Cardiac fibroblast (primary cell): ENCODE measurements around the gene LAMB1.

Experiments
- DNase-seq, 2 donors: peaks; one replicate each; pipeline versions ENCODE4 v3.0.0 to v3.0.0-alpha.2; 2010; ENCODE audit warnings: low read depth in 2 of 2
- H3K4me3 ChIP-seq, 2 donors: replicated peaks in 1 of 2; 1 replicate in 1 of 2; 2 replicates in 1 of 2; pipeline ENCODE4 v1.5.1; 2011; ENCODE audit warnings: low read depth in 2 of 2, low read length in 2 of 2, mild to moderate bottlenecking in 2 of 2, moderate library complexity in 1 of 2
- TF ChIP-seq, protein P1 (sequence below): IDR thresholded peaks from one replicate; pipeline ENCODE4 v1.5.1; 2011; ENCODE audit warnings: low read depth, mild to moderate bottlenecking, low read length, inconsistent platforms

The LAMB1 gene

DNA sequence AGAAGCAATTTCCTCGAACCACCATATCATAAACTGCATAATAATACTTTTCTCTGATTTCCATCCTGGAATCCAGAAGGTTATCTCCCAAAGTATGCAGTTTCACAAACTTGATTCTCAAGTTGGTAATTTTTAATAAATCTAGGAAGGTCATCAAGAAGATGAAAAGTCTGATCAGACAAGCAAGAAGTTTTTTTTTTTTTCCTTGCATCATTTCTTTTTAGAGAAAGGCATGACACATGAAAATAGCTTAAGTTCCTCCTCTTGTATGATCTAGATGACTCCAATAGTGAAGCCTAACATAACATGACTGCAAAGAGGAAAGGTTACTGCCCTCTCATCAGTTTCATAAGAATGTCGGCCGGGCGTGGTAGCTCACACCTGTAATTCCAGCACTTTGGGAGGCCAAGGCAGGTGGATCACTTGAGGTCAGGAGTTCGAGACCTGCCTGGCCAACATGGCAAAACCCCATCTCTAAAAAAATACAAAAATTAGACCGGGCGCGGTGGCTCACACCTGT, 22.2 kb downstream of the LAMB1 start:
- H3K4me3 ChIP-seq, result no peak overlapping the region
- TF ChIP-seq, protein P1, sequence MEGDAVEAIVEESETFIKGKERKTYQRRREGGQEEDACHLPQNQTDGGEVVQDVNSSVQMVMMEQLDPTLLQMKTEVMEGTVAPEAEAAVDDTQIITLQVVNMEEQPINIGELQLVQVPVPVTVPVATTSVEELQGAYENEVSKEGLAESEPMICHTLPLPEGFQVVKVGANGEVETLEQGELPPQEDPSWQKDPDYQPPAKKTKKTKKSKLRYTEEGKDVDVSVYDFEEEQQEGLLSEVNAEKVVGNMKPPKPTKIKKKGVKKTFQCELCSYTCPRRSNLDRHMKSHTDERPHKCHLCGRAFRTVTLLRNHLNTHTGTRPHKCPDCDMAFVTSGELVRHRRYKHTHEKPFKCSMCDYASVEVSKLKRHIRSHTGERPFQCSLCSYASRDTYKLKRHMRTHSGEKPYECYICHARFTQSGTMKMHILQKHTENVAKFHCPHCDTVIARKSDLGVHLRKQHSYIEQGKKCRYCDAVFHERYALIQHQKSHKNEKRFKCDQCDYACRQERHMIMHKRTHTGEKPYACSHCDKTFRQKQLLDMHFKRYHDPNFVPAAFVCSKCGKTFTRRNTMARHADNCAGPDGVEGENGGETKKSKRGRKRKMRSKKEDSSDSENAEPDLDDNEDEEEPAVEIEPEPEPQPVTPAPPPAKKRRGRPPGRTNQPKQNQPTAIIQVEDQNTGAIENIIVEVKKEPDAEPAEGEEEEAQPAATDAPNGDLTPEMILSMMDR, result no peak
- DNase-seq, result no peak

DNA sequence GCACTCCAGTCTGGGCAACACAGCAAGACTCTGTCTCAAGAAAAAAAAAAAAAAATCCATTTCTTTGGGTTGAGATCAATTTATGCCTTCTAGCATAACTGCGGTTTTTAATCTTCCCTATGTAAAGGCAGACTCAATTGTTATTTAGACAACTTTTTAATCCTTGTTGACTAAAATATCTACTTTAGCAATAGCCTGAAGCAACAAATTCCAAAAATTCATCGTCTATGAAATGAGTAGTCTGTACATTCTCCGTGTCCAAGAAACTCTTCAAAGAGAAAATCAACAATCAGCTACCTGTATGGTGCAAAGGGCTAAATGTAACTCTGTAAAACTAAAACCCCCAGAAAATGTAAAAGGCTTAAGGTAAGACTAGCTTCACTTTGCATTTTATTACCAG, 22.8 kb downstream of the LAMB1 start:
- H3K4me3 ChIP-seq, result no peak overlapping the region
- TF ChIP-seq, protein P1, result no peak
- DNase-seq, result no peak

DNA sequence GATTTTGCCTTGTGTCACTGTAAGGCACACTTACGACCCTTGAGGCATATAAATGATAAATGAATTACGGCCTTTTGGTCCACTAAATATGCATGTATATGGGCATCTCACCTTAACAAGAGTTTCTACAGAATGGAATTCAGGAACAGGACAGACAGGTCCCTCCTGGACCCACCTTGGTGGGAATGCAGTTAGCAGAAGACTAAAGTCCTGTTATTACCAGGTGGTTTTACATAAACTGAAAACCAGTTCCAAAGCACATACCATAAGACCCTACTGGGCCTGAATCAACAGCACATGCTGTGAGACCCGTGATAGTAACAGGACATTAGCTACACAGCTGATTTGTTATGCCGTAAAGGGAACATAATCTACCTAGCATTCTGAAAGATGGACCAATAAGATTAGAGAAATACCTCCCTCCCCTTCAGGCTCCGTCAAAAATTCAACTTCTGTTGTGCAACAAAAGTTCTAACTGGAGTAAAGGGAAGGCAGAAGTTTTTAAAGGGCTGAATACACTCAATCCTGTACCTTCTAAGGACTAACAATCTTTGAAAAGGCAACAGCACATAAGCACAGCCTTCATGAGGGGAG, 24.0 kb downstream of the LAMB1 start:
- H3K4me3 ChIP-seq, result no peak overlapping the region
- TF ChIP-seq, protein P1, result no peak
- DNase-seq, result no peak

DNA sequence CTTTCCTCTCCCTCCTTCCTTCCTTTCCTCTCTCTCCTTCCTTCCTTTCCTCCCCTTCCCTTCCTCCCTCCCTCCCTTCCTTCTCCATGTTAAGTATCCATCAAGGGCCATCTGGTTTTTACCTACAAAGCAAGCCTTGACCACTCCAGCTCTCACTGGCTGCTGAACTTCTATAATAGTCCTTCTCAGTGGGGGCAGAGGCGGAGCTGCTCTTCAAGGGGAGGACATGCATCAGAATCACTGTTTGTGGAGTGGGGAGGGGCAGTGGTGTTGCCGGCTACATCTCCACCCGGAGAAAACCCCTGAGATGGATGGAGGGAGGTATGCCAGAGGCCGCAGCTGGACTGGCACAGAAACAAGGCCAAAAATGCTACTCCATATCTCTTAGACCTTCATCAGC, 25.9 kb downstream of the LAMB1 start:
- TF ChIP-seq, protein P1, result no peak
- H3K4me3 ChIP-seq, result no peak overlapping the region
- DNase-seq, result no peak

DNA sequence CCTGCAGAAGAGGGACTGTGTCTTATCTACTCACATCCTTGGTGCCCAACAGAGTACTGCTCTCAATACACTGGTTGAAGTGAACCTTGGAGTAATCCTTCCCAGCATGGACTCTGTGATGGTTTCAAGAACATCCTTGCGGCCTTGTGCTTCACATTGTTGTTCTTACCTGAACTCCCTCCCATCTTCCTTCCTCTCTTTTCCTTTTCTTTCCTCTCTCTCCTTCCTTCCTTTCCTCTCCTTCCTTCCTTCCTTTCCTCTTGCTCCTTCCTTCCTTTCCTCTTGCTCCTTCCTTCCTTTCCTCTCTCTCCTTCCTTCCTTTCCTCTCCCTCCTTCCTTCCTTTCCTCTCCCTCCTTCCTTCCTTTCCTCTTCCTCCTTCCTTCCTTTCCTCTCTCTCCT, 26.3 kb downstream of the LAMB1 start:
- no peak for DNase-seq
- H3K4me3 ChIP-seq, result no peak overlapping the region
- TF ChIP-seq, protein P1, result no peak

DNA sequence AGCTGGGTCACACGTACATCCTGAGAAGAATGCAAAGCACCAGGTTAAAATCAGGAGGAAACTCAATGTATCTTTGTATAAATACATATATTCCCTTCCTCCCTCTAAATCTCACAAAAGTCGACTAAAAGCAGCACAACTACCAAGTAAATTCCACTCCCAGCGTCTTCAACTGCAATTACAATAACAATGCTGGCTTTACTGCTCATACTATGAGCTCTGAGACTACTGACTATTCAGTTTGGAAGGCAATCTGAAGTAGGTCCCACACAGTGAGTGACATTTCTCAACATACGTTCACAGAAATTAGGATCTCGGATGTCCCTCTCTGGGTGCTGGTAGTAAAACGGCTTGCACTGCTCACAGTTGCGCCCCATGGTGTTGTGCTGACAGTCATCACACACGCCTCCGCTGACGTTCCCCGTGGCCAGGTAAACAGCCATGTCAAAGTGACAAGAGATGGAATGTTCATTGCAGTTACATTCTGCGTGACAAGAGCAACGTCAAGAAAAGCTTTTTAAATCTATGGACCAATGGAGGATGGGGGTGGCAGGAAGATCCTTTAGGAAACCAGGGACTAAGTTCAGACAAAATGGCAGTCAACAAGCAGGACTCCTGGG, 27.5 kb downstream of the LAMB1 start:
- H3K4me3 ChIP-seq, result no peak overlapping the region
- DNase-seq, result no peak
- TF ChIP-seq, protein P1, result no peak

DNA sequence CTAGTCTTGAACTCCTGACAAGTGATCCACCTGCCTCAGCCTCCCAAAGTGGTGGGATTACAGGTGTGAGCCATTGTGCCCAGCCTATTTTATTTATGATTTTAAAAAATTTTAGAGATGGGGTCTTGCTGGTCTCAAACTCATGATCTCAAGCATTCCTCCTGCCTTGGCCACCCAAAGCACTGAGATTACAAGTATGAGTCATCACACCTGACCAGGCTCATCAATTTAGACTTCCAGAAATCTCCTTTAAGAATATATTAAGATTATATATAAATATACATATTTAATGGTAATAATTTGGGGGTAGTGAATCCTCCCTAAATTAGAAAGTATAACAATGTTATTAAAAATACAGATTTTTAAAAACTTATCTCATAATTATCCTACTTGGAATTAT, 29.1 kb downstream of the LAMB1 start:
- H3K4me3 ChIP-seq, result no peak overlapping the region
- DNase-seq, result no peak
- TF ChIP-seq, protein P1, result no peak
